B cell (primary cell): ENCODE results near the gene PLXNB1. TPM values are rescaled to one million over a fixed set of nuclear protein-coding genes. Genes with fewer than 3 reads are reported as not detected.

ENCODE experiments used
- ATAC-seq: fragments of 200-7000 bp; cut with Tn5 transposase; one replicate; pipeline ENCODE4 v1.10.0; 2021; ENCODE audit warnings: low read depth, mild to moderate bottlenecking, moderate number of reproducible peaks, moderate library complexity
- CTCF ChIA-PET: fragments of 350-600 bp; sonication (Branson Sonifier 250); formaldehyde crosslinking; loops from one replicate; lab custom pipeline; 2021; ENCODE audit warnings: antibody characterized with exemption, inconsistent platforms; lab: Charles Lee
- POLR2A ChIA-PET: fragments of 350-600 bp; sonication (Branson Sonifier 250); formaldehyde crosslinking; loops from one replicate; lab custom pipeline; 2021; ENCODE audit warnings: antibody characterized with exemption; lab: Charles Lee
- DNase-seq: peaks from one replicate; pipeline ENCODE4 v3.0.0; 2013
- H2AFZ ChIP-seq: 2 replicates; pipeline ENCODE4 v1.6.1; 2012; ENCODE audit warnings: mild to moderate bottlenecking, low read depth, low read length; ENCODE audit not compliant: insufficient read depth, poor library complexity, severe bottlenecking
- H3K27ac ChIP-seq, 2 donors: 1 replicate in 1 of 2; 2 replicates in 1 of 2; pipeline ENCODE4 v1.5.1; 2012 to 2013; ENCODE audit warnings: low read length in 2 of 2, mild to moderate bottlenecking in 2 of 2, moderate library complexity in 1 of 2
- H3K27me3 ChIP-seq, 4 experiments: fragments of 200-600 bp in 1 of 4; sonication (generic) in 1 of 4; replicated peaks in 1 of 4; 1 replicate in 2 of 4; 2 replicates in 2 of 4; pipeline versions ENCODE4 v1.6.1 to v1.7.0; 2013 to 2016; ENCODE audit warnings: low read length in 3 of 4, mild to moderate bottlenecking in 2 of 4, mixed read lengths in 1 of 4, moderate library complexity in 1 of 4; ENCODE audit not compliant: insufficient read depth in 4 of 4, control insufficient read depth in 3 of 4; ENCODE audit errors: control extremely low read depth in 1 of 4
- H3K36me3 ChIP-seq, 2 experiments: replicated peaks in 1 of 2; 1 replicate in 1 of 2; 2 replicates in 1 of 2; pipeline versions ENCODE4 v1.6.1 to v1.7.1; 2013; ENCODE audit warnings: low read length in 1 of 2; ENCODE audit not compliant: insufficient read depth in 2 of 2, control insufficient read depth in 1 of 2; ENCODE audit errors: control extremely low read depth in 1 of 2, extremely low read depth in 1 of 2
- H3K4me1 ChIP-seq, 2 donors: fragments of 200-600 bp in 1 of 2; sonication (generic) in 1 of 2; 1 replicate in 1 of 2; 2 replicates in 1 of 2; pipeline versions ENCODE4 v1.5.1 to v1.6.1; 2013 to 2017; ENCODE audit warnings: low read length in 2 of 2; ENCODE audit not compliant: control insufficient read depth in 2 of 2, insufficient read depth in 2 of 2
- H3K4me2 ChIP-seq: replicated peaks from 2 replicates; pipeline ENCODE3; 2012; ENCODE audit warnings: mild to moderate bottlenecking, low read depth, low read length; ENCODE audit not compliant: poor library complexity, severe bottlenecking
- H3K4me3 ChIP-seq, 5 experiments: fragments of 200-600 bp in 1 of 5; sonication (generic) in 1 of 5; 1 replicate in 3 of 5; 2 replicates in 2 of 5; pipeline versions ENCODE4 v1.5.1 to v1.7.0; 2011 to 2016; ENCODE audit warnings: low read length in 4 of 5, mild to moderate bottlenecking in 4 of 5, low read depth in 2 of 5, control low read depth in 1 of 5, moderate library complexity in 1 of 5; ENCODE audit not compliant: insufficient read depth in 1 of 5; ENCODE audit errors: control extremely low read depth in 1 of 5, extremely low read depth in 1 of 5
- H3K79me2 ChIP-seq: fragments of 200-600 bp; sonication (generic); one replicate; pipeline ENCODE4 v1.6.0; 2016; ENCODE audit warnings: low read length; ENCODE audit not compliant: control insufficient read depth, insufficient read depth
- H3K9ac ChIP-seq: fragments of 200-600 bp; sonication (generic); 2 replicates; pipeline ENCODE4 v1.6.1; 2017; ENCODE audit warnings: mild to moderate bottlenecking, low read length, moderate library complexity
- H3K9me3 ChIP-seq, 3 donors: one replicate each; pipeline versions ENCODE4 v1.6.1 to v1.7.1; 2013; ENCODE audit warnings: low read length in 2 of 3; ENCODE audit not compliant: control insufficient read depth in 2 of 3, insufficient read depth in 1 of 3; ENCODE audit errors: control extremely low read depth in 1 of 3
- H4K20me1 ChIP-seq: 2 replicates; pipeline ENCODE4 v1.6.0; 2012; ENCODE audit warnings: mild to moderate bottlenecking, low read length; ENCODE audit not compliant: insufficient read depth, control insufficient read depth, poor library complexity, severe bottlenecking
- H3K27ac Mint-ChIP-seq: one replicate; pipeline ENCODE4 v1.8.0; 2021; ENCODE audit warnings: mixed read lengths
- H3K27me3 Mint-ChIP-seq: one replicate; pipeline ENCODE4 v1.8.0; 2021; ENCODE audit warnings: mixed read lengths
- H3K4me1 Mint-ChIP-seq: one replicate; pipeline ENCODE4 v1.8.0; 2021; ENCODE audit warnings: mixed read lengths
- H3K4me3 Mint-ChIP-seq: one replicate; pipeline ENCODE4 v1.8.0; 2021; ENCODE audit warnings: mixed read lengths
- H3K9me3 Mint-ChIP-seq: one replicate; pipeline ENCODE4 v1.8.0; 2022; ENCODE audit warnings: mixed read lengths; ENCODE audit not compliant: insufficient read depth
- EZH2 ChIP-seq: IDR thresholded peaks from 2 replicates; pipeline ENCODE4 v1.6.1; 2012; ENCODE audit warnings: borderline replicate concordance, low read depth, mild to moderate bottlenecking, moderate library complexity, low read length; ENCODE audit not compliant: insufficient read depth, poor library complexity, severe bottlenecking
- WGBS: methylation state at CpG from one replicate; pipeline ENCODE4 v1.1.5; 2013; ENCODE audit warnings: missing lambda C conversion rate; ENCODE audit not compliant: insufficient coverage; 5-methylcytosine and 5-hydroxymethylcytosine counted together
- intact Hi-C: fragments of 100-400 bp; cut with micrococcal nuclease; formaldehyde crosslinking; loops from one replicate; pipeline ENCODE4 v1.10.0; 2022
- polyA plus RNA-seq: library from polyadenylated mRNA; depleted of rRNA; stranded (reverse); fragments of >200 nt; gene quantifications from 2 replicates; pipeline ENCODE4 v1.2.3, GENCODE V29; 2012
- total RNA-seq, 2 donors: library from RNA; stranded (reverse); fragments of 120-200 nt in 1 of 2; gene quantifications; 1 replicate in 1 of 2; 2 replicates in 1 of 2; pipeline versions ENCODE4 v1.2.3 to v1.2.4, GENCODE V29; 2013 to 2022
- TF ChIP-seq, protein P1 (sequence below): fragments of 200-600 bp; IDR thresholded peaks from one replicate; pipeline ENCODE4 v1.8.0; 2022; ENCODE audit warnings: antibody characterized with exemption, mild to moderate bottlenecking

Gene PLXNB1
- total and polyA plus RNA-seq, 2 donors (not counting 1 experiment from before 2014, with no cell fraction given), result 0.95 to 5.0 TPM

DNA sequence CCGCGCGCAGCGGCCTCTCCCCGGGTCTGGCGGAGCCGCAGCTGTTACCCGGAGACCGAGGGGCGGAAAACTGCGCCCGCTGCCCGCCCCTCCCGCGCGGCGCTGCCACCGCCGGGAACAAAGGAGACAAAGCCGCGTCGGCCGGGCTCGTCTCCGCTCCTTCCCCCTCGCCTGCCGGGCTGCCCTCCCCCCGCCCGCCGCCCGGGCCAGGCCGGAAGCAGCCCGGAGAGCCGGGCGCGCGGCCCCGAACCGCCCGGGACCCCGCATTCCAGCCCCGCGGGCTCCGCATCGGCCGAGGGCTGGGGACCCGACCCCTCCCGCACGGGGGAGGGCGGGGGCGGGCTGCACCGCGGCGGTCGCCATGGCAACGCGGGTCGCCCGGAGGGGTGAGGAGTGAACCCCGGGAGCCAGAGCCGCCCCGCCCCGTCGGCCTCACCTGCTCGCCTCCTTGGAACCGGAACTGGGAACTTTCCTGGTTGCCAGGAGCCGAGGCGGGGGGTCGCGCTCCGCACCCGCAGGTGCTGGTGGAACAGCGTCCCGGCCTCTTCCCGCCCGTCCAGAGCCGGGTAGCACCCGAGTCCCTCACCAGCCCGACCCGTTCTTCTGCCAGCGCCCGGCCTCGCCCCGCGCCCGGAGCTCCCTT lies 448 bp downstream of the PLXNB1 start:
- CTCF ChIA-PET, result interaction anchor here (1.7 to 13.4 kb wide), 2 partner anchors 10 to 28 kb away, joined by 5 to 330 read pairs; partner anchors contain the start of gene CCDC51
- H3K9ac ChIP-seq, result peak overlapping the region; percentile 68
- H4K20me1 ChIP-seq, result no peaks in the 10 kb centered on the region
- Mint-ChIP-seq H3K27me3 (peaks cover 16% of the 10 kb centered on the region), H3K27ac (no peak overlapping the region), H3K4me3 (peak overlapping the region; percentile 83), H3K4me1 (peaks cover 12% of the 10 kb centered on the region), H3K9me3 (no peaks in the 10 kb centered on the region)
- intact Hi-C loops, result no loop called here
- peak overlapping the region in 4 of 5 experiments; percentile 49 to 68 (median 58) for H3K4me3 ChIP-seq
- peaks cover 0 to 3% (median 0%) of the 10 kb centered on the region in 3 donors for H3K9me3 ChIP-seq
- peaks cover 0 to 16% of the 10 kb centered on the region in 2 experiments for H3K36me3 ChIP-seq
- ATAC-seq, result peak; percentile 56
- POLR2A ChIA-PET, result interaction anchor here (0.6 to 1.2 kb wide), 2 partner anchors 10 to 235 kb away, joined by 5 to 7 read pairs; partner anchors contain the start of genes CCDC51 and TMA7
- DNase-seq, result peak; percentile 72
- TF ChIP-seq, protein P1, sequence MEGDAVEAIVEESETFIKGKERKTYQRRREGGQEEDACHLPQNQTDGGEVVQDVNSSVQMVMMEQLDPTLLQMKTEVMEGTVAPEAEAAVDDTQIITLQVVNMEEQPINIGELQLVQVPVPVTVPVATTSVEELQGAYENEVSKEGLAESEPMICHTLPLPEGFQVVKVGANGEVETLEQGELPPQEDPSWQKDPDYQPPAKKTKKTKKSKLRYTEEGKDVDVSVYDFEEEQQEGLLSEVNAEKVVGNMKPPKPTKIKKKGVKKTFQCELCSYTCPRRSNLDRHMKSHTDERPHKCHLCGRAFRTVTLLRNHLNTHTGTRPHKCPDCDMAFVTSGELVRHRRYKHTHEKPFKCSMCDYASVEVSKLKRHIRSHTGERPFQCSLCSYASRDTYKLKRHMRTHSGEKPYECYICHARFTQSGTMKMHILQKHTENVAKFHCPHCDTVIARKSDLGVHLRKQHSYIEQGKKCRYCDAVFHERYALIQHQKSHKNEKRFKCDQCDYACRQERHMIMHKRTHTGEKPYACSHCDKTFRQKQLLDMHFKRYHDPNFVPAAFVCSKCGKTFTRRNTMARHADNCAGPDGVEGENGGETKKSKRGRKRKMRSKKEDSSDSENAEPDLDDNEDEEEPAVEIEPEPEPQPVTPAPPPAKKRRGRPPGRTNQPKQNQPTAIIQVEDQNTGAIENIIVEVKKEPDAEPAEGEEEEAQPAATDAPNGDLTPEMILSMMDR, result no peak
- TF ChIP-seq EZH2, result no peak
- 1% methylated on average over 86 of the region's 86 CpGs for WGBS
- peak overlapping the region; percentile 67 for H2AFZ ChIP-seq
- H3K4me2 ChIP-seq, result peak overlapping the region; percentile 97
- no peak overlapping the region for H3K27ac ChIP-seq
- no peaks in the 10 kb centered on the region for H3K79me2 ChIP-seq
- H3K27me3 ChIP-seq, result peaks cover 0 to 9% (median 3%) of the 10 kb centered on the region in 4 experiments
- peaks cover 6 to 9% of the 10 kb centered on the region in 2 donors for H3K4me1 ChIP-seq
